Chondrocyte (in vitro differentiated cells): ENCODE results near the gene DCP1A. TPM values are rescaled to one million over a fixed set of nuclear protein-coding genes. Genes with fewer than 3 reads are reported as not detected.
"Not testable (repeated sequence)": the region's sequence is repeated elsewhere in the genome, so short reads cannot be mapped to it uniquely, and the experiment has no call there.

Experiments used
- DNase-seq: peaks from one replicate; pipeline ENCODE4 v3.0.0; 2021; ENCODE audit warnings: mixed read lengths, low spot score
- H3K27ac Mint-ChIP-seq: one replicate; pipeline ENCODE4 v1.8.0; 2021; ENCODE audit warnings: mild to moderate bottlenecking, moderate library complexity, mixed read lengths; ENCODE audit not compliant: unreplicated experiment
- H3K27me3 Mint-ChIP-seq: 2 replicates; pipeline ENCODE4 v1.8.0; 2021; ENCODE audit warnings: low read depth, mixed read lengths
- H3K36me3 Mint-ChIP-seq: 2 replicates; pipeline ENCODE4 v1.8.0; 2021; ENCODE audit warnings: low read depth, mixed read lengths
- H3K4me1 Mint-ChIP-seq: 2 replicates; pipeline ENCODE4 v1.8.0; 2021; ENCODE audit warnings: low read depth, mild to moderate bottlenecking, mixed read lengths
- H3K4me3 Mint-ChIP-seq: one replicate; pipeline ENCODE4 v1.8.0; 2021; ENCODE audit warnings: mild to moderate bottlenecking, moderate library complexity, mixed read lengths; ENCODE audit not compliant: unreplicated experiment
- H3K9me3 Mint-ChIP-seq: 2 replicates; pipeline ENCODE4 v1.8.0; 2021; ENCODE audit warnings: low read depth, mixed read lengths
- total RNA-seq: library from RNA; stranded (reverse); gene quantifications from 3 replicates; pipeline ENCODE4 v1.2.1, GENCODE V29; 2021
- TF ChIP-seq, protein P1 (sequence below): fragments of 200-600 bp; sonication (generic); IDR thresholded peaks from 2 replicates; pipeline ENCODE4 v1.5.0; 2021; ENCODE audit warnings: antibody characterized with exemption, mild to moderate bottlenecking, moderate library complexity

Gene DCP1A
- total RNA-seq, 1 donor from 2014 or later, result 15.6 TPM

GRCh38 chr3:53377794-53378193 is 30.5 kb upstream of the DCP1A start:
- DNase-seq, result no peak
- Mint-ChIP-seq H3K9me3 (peaks cover 2% of the 10 kb centered on the region), H3K4me1 (no peaks in the 10 kb centered on the region), H3K4me3 (no peak overlapping the region), H3K27me3 (peaks cover 5% of the 10 kb centered on the region), H3K27ac (no peak overlapping the region), H3K36me3 (no peaks in the 10 kb centered on the region)
- TF ChIP-seq, protein P1, sequence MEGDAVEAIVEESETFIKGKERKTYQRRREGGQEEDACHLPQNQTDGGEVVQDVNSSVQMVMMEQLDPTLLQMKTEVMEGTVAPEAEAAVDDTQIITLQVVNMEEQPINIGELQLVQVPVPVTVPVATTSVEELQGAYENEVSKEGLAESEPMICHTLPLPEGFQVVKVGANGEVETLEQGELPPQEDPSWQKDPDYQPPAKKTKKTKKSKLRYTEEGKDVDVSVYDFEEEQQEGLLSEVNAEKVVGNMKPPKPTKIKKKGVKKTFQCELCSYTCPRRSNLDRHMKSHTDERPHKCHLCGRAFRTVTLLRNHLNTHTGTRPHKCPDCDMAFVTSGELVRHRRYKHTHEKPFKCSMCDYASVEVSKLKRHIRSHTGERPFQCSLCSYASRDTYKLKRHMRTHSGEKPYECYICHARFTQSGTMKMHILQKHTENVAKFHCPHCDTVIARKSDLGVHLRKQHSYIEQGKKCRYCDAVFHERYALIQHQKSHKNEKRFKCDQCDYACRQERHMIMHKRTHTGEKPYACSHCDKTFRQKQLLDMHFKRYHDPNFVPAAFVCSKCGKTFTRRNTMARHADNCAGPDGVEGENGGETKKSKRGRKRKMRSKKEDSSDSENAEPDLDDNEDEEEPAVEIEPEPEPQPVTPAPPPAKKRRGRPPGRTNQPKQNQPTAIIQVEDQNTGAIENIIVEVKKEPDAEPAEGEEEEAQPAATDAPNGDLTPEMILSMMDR, result no peak

DNA sequence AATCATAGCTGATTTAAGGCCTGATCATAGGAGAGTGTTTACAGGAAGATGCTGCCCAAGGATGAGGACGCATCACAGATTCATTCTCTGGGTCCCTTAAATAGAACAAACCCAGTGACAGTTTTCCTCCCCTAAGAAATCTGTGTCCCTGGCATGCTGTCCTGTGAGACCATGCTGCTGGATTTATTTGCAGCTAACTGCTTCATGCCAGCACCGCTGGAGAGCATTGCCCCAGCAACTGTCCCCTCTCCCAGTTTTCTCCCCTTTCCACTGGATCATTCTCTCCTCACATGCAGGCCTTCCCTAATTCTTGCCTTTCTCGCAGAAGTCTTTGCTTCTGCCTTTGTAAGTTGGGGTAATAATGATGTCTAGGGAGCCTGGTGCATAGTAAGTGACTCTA is 29.3 kb upstream of the DCP1A start:
- Mint-ChIP-seq H3K4me3 (no peak overlapping the region), H3K27ac (no peak overlapping the region), H3K4me1 (no peaks in the 10 kb centered on the region), H3K27me3 (peaks cover 7% of the 10 kb centered on the region), H3K9me3 (no peaks in the 10 kb centered on the region), H3K36me3 (no peaks in the 10 kb centered on the region)
- TF ChIP-seq, protein P1, result no peak
- DNase-seq, result no peak

GRCh38 chr3:53375019-53375418 is 27.7 kb upstream of the DCP1A start:
- H3K4me1 Mint-ChIP-seq, result no peaks in the 10 kb centered on the region
- DNase-seq, result no peak

GRCh38 chr3:53370719-53371118 is 23.4 kb upstream of the DCP1A start:
- not testable (repeated sequence) for H3K4me3 Mint-ChIP-seq, H3K27ac Mint-ChIP-seq, DNase-seq, H3K4me1 Mint-ChIP-seq, H3K9me3 Mint-ChIP-seq, H3K36me3 Mint-ChIP-seq, H3K27me3 Mint-ChIP-seq

More at GRCh38 chr3:53375019-53375418, 27.7 kb upstream of the DCP1A start:
- no peak overlapping the region for H3K27ac Mint-ChIP-seq
- TF ChIP-seq, protein P1, result peak; percentile 81
- H3K27me3 Mint-ChIP-seq, result peaks cover 7% of the 10 kb centered on the region
- no peaks in the 10 kb centered on the region for H3K36me3 Mint-ChIP-seq
- H3K4me3 Mint-ChIP-seq, result no peak overlapping the region
- H3K9me3 Mint-ChIP-seq, result no peaks in the 10 kb centered on the region

GRCh38 chr3:53361852-53362251 is 14.5 kb upstream of the DCP1A start:
- Mint-ChIP-seq H3K4me1 (no peaks in the 10 kb centered on the region), H3K4me3 (no peak overlapping the region), H3K9me3 (no peaks in the 10 kb centered on the region), H3K36me3 (no peaks in the 10 kb centered on the region), H3K27me3 (peaks cover 8% of the 10 kb centered on the region), H3K27ac (no peak overlapping the region)
- DNase-seq, result no peak
- TF ChIP-seq, protein P1, result no peak

GRCh38 chr3:53357458-53357857 is 10.1 kb upstream of the DCP1A start:
- DNase-seq, result no peak
- Mint-ChIP-seq H3K27ac (no peak overlapping the region), H3K36me3 (no peaks in the 10 kb centered on the region), H3K27me3 (peaks cover 5% of the 10 kb centered on the region), H3K4me1 (no peaks in the 10 kb centered on the region), H3K9me3 (no peaks in the 10 kb centered on the region), H3K4me3 (no peak overlapping the region)
- TF ChIP-seq, protein P1, result no peak
